Measurements from ENCODE around the gene SDCBP2.

- TF ChIP-seq, protein P1, sequence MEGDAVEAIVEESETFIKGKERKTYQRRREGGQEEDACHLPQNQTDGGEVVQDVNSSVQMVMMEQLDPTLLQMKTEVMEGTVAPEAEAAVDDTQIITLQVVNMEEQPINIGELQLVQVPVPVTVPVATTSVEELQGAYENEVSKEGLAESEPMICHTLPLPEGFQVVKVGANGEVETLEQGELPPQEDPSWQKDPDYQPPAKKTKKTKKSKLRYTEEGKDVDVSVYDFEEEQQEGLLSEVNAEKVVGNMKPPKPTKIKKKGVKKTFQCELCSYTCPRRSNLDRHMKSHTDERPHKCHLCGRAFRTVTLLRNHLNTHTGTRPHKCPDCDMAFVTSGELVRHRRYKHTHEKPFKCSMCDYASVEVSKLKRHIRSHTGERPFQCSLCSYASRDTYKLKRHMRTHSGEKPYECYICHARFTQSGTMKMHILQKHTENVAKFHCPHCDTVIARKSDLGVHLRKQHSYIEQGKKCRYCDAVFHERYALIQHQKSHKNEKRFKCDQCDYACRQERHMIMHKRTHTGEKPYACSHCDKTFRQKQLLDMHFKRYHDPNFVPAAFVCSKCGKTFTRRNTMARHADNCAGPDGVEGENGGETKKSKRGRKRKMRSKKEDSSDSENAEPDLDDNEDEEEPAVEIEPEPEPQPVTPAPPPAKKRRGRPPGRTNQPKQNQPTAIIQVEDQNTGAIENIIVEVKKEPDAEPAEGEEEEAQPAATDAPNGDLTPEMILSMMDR (IDR thresholded peaks at IDR 0.05) = no peak
- no peak for TF ChIP-seq EZH2 (IDR thresholded peaks at IDR 0.05)
These were observed 32.0 kb downstream of the SDCBP2 start for GRCh38 chr20:1296922-1297321.

Measured in neural progenitor cell (in vitro differentiated cells).